NCI-H2196 treated with DMSO at 0.1 percent for 48 hours (cell line): ENCODE results near the gene HMOX2.

Experiments used
- DNase-seq: peaks from one replicate; lab custom pipeline; 2025; ENCODE audit not compliant: unreplicated experiment; lab: John Stamatoyannopoulos, UW

HMOX2 gene, protein sequence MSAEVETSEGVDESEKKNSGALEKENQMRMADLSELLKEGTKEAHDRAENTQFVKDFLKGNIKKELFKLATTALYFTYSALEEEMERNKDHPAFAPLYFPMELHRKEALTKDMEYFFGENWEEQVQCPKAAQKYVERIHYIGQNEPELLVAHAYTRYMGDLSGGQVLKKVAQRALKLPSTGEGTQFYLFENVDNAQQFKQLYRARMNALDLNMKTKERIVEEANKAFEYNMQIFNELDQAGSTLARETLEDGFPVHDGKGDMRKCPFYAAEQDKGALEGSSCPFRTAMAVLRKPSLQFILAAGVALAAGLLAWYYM

DNA sequence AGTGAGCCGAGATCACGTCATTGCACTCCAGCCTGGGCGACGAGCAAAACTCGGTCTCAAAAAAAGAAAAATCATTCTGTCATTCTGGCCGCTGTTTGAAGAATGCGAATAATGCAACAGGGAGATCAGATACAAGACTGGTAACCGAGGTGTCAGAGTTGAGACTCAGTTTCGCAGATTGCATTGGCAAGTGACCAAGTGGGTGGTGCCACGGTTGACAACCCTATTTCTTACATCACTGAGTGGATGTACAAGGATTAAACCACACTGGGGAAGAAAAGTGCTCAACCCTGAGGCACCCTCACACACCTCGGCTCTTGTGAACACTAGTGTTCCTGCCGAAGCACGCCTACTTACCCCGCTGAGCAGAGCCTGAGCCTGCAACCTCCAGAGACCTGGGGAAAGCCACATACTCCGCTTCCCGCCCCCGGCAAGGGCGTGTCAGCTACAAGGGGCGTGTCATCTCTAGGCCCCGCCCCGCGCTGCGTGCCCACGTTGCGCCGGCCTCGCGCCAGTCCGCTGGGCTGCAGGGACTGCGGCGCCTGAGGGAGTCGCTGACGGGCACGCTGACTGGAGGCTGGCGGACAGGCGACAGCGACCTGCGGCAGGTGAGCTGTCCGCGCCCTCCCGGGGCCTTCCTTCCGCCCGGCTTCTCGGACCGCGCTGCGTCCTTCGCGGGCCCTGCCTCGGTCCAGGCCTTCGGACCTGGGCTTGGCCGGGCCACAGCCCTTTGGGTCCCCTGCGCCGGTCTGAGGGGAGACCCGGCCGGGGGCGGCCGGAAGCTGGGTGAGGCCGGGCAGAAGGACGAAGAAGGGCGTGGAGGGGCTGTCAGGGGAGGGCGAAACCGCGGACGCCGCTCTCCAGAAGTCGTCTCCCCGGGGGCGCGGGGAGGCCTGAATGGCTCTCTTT lies at the start of gene HMOX2:
Gene HMOX2 (plus strand): TSS at position 519 of the 909 bp plus-strand sequence. CDS start 29,127 bp downstream, outside the sequence.
- peak; percentile 89 for DNase-seq

DNA sequence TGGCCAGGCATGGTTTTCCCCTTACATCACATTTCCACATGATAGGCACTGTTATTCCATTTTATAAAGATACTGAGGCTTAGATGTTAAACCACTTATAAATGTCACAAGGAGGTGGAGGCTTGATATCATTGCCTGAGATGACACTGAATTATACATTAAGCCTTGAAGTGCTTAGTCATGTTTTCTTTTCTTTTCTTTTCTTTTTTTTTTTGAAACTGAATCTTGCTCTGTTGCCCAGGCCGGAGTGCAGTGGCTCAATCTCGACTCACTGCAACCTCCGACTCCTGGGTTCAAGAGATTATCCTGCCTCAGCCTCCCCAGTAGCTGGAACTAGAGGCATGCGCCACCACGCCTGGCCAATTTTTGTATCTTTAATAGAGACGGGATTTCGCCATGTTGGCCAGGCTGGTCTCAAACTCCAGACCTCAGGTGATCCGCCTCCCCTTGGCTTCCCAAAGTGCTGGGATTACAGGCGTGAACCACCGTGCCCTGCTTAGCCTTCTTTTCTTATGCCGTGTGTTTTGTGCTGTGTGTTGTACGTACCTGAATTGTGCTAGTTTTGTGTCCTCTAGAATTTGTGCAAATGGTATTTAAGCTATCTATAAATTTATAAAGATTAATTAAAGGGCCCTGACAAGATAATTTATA lies 49.4 kb upstream of the HMOX2 start:
- no peak for DNase-seq

DNA sequence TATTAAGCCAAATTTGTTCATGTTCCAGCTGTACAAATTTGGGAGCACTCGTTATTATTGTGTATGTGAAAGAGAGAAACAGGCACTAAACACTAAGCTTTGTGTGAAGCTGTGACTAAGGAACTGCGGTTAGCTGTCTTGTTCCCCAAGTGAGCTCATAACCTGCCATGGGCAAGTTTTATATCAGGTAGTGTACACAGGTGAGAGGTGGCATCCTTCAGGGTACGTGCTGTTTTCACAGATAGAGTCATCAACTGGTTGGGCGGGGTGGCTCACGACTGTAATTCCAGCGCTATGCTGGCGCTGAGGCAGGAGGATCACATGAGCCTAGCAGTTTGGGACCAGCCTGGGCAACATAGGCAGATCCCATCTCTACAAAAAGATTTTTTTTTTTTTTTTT lies 47.7 kb upstream of the HMOX2 start:
- DNase-seq: no peak

DNA sequence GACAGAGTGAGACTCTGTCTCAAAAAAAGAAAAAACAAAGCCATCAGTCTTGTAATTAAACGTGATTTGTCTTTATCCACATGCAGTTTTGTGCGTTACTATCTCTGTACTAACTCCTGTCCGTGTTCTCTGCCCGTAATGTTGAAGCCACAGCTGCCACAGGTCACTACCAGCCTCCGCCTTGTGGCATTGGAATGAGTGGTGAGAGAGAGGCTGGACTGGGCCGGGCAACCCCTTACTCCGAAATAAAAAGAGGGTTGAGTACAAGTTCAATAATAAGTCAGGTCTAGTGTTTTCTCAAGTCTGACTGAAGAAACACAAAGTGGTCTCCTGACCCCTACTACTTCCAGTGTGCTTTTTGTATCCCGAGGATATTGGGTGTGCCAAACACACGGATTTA lies 45.2 kb upstream of the HMOX2 start:
- no peak for DNase-seq

DNA sequence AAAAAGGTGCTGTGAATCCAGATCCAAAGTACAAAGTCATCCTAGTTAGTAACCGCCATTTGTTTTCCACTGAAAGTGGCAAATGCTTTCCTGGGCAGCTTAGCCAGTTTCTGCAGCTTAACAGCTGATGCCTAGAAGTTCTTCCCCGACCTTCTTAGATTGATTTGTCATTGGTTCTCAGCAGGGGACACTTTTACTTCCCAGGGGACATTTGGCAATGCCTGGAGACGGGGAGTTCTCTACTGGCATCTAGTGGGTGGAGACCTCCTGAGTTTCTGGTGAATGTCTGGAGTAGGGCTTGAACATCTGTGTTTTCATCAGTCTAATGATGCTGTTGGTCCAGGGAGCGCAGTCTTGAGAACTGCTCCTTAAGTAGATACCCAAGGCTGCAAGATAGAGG lies 43.0 kb upstream of the HMOX2 start:
- no peak for DNase-seq

DNA sequence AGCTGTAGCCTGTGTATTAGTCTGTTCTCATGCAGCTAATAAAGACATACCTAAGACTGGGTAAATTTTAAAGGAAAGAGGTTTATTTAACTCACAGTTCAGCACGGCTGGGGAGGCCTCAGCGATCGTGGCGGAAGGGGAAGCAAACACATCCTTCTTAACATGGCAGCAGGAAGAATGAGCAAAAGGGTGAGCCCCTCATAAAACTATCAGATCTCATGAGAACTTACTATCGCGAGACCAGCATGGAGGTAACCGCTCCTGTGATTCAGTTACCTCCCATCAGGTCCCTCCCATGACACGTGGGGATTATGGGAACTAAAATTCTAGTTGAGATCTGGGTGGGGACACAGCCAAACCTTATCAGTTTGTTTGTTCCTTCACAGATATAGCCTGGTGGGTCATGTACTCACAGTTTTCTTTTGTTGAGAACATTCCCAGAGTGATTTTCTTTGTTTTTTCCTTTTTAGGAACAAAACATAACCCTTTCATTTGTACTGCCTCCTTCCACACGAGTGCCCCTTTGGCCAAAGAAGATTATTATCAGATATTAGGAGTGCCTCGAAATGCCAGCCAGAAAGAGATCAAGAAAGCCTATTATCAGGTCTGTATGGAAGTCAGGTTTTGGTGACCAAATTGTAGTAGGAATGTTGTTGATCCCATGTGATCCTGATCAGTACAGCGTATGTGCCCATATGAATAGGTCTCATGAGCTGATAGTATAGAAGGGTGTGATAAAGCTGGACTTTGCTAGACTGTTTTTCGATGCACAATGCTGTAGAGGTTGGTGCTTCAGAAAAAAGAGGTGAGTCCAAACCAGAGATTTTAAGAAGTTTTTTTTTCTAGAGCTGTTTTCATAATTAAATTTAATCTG lies 42.0 kb upstream of the HMOX2 start:
- no peak for DNase-seq

DNA sequence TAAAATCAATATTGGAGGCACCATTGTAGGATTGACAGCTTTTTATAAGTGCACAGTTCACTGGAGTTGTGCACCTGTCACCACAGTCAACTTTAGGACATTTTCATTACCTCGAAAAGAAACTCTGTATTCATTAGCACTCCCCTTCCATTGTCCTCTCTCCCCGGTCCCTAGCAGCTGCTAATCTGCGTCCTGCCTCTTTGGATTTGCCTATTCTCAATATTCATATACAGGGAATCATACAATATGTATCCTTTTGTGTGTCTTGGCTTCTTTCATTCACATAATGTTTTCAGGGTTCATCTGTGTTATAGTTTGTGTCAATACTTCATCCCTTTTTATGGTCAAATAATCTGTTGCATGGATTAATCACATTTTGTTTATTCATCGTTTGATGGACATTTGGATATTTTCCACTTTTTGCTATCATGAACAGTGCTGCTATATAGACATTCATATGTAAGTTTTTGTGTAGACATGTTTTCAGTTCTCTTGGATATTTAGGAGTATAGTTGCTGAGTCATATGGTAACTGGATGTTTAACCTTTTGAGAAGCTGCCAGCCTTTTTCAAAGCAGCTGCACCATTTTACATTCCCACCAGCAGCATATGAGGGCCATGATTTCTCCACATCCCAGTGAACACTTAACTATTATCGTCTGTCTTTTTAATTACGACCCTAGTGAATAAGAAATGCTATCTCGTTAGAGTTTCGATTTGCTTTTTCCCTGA lies 40.7 kb upstream of the HMOX2 start:
- DNase-seq: no peak

DNA sequence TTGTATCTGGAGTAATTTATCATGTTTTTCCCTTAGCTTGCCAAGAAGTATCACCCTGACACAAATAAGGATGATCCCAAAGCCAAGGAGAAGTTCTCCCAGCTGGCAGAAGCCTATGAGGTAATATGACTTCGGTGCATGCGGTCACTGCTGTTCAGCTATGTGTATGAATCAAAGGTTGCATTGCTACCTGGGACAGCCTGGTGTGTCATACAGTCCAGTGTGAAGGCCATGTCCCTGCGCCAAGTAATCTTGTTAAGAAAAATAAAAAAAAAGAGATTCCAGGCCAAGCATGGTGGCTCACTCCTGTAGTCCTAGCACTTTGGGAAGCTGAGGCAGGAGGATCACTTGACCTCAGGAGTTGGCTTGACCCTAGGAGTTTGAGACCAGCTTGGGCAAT lies 38.8 kb upstream of the HMOX2 start:
- DNase-seq: no peak

DNA sequence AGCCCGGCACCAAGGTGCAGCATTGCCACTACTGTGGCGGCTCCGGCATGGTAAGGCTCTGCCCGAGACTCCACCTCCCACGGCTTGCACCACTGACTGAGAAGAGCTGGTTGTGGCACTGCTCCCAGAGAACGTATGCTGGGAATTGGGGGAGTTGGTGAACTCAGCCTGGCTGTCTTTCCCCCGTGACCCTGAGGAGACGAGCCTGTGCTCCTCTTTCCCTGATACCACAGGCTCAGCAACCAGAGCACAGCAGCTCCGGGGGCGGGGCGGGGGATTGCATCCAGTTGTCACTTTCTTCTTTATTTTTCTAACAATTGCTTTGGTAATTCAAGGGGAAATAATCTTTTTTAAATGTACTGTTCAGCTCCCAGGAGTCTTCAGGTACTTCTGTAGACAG lies 33.8 kb upstream of the HMOX2 start:
- DNase-seq: no peak

DNA sequence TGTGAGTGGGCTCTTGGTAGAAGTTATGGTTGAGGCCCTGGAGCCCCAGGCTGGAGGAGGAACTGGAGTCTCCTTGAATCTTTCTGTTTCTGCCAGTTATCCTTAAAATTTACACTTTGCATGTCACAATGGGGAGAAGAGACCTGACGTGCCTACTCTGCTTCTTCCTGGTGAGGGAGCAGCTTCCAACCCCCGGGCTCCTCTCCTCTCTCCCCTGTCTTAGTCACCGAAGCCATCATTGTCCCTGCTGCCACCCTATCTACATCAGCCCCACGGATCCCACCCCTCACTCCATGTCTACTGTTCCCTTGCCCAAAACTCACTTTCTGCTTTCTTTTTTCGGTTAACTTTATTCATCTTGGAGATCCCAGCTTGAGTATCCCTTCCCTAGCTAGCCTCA lies 32.9 kb upstream of the HMOX2 start:
- DNase-seq: no peak

DNA sequence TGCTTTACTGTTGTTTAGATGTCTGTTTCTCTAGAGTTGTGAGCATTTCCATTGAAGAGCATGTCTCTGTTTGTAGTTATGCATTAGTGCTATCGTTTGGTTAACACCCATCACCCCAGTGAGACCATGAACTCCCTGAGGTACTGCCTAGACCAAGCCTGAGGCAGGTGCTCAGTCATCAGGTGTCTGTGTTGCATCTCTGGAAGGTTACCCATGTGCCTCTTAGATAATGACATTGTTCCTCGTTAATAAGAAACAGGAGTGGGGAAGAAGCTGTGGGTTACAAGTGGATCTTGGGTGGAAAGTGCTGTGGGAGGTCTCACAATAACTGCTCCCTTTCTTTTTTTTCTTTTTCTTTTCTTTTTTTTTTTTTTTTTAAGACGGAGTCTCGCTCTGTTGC lies 32.2 kb upstream of the HMOX2 start:
- no peak for DNase-seq

DNA sequence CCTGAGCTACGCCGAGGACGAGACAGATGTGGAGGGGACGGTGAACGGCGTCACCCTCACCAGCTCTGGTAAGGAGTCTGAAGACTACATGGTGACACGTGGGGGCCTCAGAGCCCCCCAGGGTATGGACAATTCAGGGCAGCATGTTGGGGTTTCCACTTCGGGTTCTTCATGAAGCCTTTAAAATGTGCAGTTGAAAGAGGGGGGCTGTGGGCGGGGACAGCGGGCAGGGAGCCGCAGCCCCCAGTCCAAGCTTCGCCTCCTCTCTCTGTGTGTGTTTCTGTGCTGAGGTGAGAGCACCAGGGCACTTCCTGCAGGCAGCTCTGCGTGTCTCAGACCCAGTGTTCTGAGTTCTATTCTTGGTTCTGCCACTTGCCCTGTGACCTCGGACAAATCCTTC lies 25.8 kb upstream of the HMOX2 start:
- DNase-seq: no peak

DNA sequence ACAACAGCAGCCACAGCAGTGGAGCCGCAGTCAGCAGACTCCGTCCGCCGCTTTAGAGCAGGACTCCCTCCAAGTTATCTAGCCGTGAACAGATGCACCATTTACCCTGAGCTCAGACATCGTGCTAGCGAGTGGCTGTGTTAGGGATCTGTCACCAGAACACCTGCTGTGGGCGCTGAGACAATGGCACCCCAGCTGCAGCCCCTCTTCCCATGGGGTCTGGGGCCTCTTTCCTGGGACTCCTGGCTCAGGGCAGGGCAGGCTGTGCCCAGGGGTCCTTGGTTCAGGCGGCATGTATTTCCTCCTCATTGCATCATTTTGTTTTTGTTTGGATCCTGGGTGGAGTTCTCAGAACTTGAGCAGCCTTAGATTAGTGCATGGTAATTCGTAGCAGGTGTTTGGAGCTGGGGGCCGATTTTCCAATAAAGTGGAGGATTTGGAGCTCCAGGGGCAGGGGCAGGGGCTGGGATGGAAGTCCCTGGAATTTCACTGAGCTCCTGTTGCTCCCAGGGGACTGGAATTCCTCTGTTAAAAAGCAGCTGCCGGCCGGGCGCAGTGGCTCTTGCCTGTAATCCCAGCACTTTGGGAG lies 25.2 kb upstream of the HMOX2 start:
- DNase-seq: no peak

DNA sequence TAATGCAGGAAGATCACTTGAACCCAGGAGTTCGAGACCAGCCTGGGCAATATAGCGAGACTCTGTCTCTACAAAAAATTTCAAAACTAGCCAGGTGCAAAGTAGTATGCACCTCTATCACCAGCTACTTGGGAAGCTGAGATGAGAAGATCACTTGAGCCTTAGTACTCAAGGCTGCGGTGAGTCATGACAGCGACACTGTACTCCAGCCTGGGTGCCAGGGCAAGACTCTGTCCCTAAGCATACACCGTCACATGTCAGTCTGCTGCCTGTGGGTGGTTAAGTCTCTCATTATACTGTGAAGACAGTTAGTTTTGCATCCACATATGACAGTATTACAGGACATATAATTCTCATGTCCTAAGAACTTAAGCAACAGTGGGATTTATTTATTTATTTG lies 23.5 kb upstream of the HMOX2 start:
- no peak for DNase-seq

DNA sequence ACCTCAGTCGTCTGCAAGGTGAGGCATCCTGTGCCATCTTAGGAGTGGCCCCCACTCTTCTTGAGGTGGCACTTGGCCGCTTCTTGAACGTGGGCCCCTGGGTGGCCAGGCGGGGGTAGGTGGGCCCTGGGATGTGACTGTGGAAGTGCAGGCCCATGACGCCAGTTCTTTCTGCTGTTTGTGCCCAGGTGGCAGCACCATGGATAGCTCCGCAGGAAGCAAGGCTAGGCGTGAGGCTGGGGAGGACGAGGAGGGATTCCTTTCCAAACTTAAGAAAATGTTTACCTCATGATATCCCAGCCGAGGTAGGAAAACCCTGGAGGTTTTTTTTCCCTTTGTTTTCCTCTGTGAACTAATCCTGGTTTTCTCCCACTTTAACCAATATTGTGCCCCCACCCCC lies 21.6 kb upstream of the HMOX2 start:
- DNase-seq: no peak

DNA sequence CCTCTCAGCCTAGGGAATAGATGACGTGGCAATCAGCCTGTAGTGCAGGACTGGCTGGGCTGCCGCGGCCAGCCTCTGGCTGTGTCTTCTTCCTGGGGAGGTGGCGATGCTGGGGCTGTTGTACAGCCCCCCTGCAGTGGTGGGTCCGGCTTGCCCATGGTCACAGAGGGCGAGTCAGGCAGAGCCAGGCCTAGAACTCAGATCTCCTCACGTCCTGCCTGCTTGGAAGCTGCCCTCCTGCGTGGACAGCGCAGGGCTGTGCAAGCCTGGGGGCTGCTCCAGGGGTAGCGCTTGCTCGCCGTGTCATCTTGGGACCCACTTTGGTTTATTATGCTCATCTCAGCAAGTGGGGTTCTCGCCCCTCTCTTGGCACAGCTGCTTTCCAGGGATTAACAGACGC lies 21.1 kb upstream of the HMOX2 start:
- DNase-seq: no peak

DNA sequence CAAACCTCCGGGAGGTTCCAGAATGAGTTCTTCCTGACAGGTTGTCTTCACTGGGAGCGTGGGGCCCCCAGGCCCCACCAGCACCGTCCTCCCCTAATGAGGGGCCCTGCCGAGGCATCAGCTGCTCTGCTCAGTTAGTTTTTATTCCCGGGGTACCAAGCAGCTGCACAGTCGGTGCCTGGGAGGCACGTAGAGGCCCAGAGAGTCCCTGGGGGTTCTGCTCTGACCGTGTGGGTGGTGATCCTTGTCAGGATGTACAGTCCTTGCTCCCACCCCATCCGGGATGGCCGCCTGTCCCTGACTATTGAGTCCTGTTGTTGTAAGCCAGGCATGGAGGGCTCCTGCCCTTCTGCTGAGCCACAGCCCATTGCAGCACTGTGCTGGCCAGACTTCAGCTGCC lies 20.2 kb upstream of the HMOX2 start:
- DNase-seq: no peak

DNA sequence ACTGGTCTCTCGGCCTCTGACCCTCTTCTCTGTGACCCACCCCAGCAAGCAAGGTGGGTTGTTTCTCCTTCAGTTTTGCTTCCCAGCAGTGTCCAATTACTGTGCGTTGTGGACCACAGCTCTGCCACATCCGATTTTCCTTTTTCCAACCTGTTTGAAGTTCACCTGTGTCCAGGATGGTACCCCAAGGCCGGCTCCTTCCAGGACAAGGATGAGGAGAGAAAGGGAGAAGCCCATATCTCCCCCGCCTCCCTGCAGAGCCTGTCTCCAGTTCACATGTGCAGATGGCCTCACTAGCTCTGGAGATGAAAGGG lies 15.3 kb upstream of the HMOX2 start:
- no peak for DNase-seq

DNA sequence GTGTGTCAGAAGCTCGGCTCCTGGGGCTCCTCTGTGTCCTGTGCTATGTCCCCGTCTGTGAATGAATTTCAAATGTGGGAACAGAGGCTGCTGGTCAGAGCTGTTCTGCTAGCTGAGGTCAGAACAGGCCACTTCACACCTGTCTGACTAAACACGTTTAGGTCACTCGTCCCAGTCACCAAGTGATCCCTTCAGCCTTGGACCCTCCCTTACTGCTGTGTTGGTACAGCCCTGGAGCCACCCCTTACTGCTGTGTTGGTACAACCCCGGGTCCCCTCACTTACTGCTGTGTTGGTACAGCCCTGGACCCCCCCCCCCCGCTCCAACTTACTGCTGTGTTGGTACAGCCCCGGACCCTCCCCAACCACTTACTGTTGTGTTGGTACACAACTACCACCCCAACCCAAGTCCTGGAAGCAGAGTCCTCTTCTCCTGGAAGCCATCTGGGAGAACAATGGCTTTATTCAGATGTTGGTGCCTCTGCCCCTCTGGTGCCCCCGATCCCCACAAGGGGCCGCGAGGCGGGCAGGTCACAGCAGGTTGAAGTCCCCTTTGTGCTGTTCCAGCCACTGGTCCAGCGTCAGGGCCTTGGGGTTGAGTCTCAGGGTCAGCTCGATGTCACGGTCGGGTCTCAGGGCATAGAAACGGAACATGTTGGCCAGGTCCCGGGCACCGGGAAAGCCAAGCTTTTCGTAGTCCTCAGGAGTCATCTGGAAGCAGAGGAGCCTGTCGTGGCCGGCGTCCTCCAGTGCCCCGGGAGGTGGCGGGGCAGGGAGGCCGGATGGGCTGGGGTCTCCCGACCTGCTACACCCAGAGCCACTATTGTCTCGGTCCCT lies 14.7 kb upstream of the HMOX2 start:
- DNase-seq: no peak
